A549 (cell line): ENCODE data around the gene ABHD13. TPM values are rescaled to one million over a fixed set of nuclear protein-coding genes. Genes with fewer than 3 reads are reported as not detected.
"Not testable (repeated sequence)": the region's sequence is repeated elsewhere in the genome, so short reads cannot be mapped to it uniquely, and the experiment has no call there.

Experiments used
- ATAC-seq, 2 experiments: fragments of 200-7000 bp in 1 of 2; fragments of >200 bp in 1 of 2; cut with Nextera tagmentation in 1 of 2; cut with Tn5 transposase in 1 of 2; 3 replicates each; pipeline versions ENCODE4 v1.8.0 to v1.9.1; 2018 to 2020; ENCODE audit warnings: mild to moderate bottlenecking in 1 of 2, moderate library complexity in 1 of 2
- CTCF ChIA-PET: fragments of 300-600 bp; sonication (Branson Sonifier 250); formaldehyde crosslinking; extraction: SDS; loops from one replicate; lab custom pipeline; 2021; ENCODE audit warnings: antibody characterized with exemption, inconsistent platforms; lab: Yijun Ruan, JAX
- POLR2A ChIA-PET: fragments of 350-600 bp; formaldehyde crosslinking; extraction: SDS; loops from one replicate; lab custom pipeline; 2021; ENCODE audit warnings: antibody characterized with exemption, inconsistent platforms; lab: Yijun Ruan, JAX
- DNase-seq, 2 experiments: peaks; one replicate each; pipeline versions ENCODE4 v3.0.0 to v3.0.0-alpha.2; 2011 to 2016; ENCODE audit warnings: low read depth in 1 of 2, low spot score in 1 of 2
- FAIRE-seq: peaks from 2 replicates; lab custom pipeline; 2011; peaks lifted over from hg19 to GRCh38; lab: Jason Lieb, UNC
- H3K27ac ChIP-seq, 2 experiments: fragments of >200 bp; sonication (Bioruptor Twin); formaldehyde crosslinking; 3 replicates each; pipeline ENCODE4 v1.5.1; 2016 to 2017
- H3K4me1 ChIP-seq: fragments of >200 bp; sonication (Bioruptor Twin); formaldehyde crosslinking; 3 replicates; pipeline ENCODE4 v1.6.1; 2016
- H3K4me2 ChIP-seq: fragments of >200 bp; sonication (Bioruptor Twin); formaldehyde crosslinking; 3 replicates; pipeline ENCODE4 v1.6.1; 2016
- H3K4me3 ChIP-seq: fragments of >200 bp; sonication (Bioruptor Twin); formaldehyde crosslinking; 3 replicates; pipeline ENCODE4 v1.5.1; 2016
- H3K9me3 ChIP-seq: fragments of >200 bp; sonication (Bioruptor Twin); formaldehyde crosslinking; 3 replicates; pipeline ENCODE4 v1.6.1; 2016
- CHD4 ChIP-seq: fragments of 200-600 bp; sonication (generic); IDR thresholded peaks from 2 replicates; pipeline ENCODE4 v1.6.1; 2016; ENCODE audit warnings: antibody characterized with exemption, mild to moderate bottlenecking, borderline replicate concordance
- E2F6 ChIP-seq: IDR thresholded peaks from 2 replicates; pipeline ENCODE4 v1.6.1; 2012; ENCODE audit warnings: low read depth, borderline replicate concordance
- EHF ChIP-seq: fragments of 250-450 bp; sonication (Bioruptor Pico); IDR thresholded peaks from 2 replicates; pipeline ENCODE4 v1.5.0; 2020; ENCODE audit warnings: mild to moderate bottlenecking
- ELK1 ChIP-seq: fragments of 150-350 bp; IDR thresholded peaks from 2 replicates; pipeline ENCODE4 v1.6.1; 2014; ENCODE audit warnings: low read depth, mild to moderate bottlenecking, low read length
- FOSB ChIP-seq: fragments of 250-450 bp; sonication (Bioruptor Pico); IDR thresholded peaks from 2 replicates; pipeline ENCODE4 v1.5.0; 2020; ENCODE audit warnings: mild to moderate bottlenecking, moderate library complexity
- FOXS1 ChIP-seq: fragments of 250-450 bp; sonication (Bioruptor Pico); IDR thresholded peaks from 2 replicates; pipeline ENCODE4 v1.5.0; 2020; ENCODE audit warnings: mild to moderate bottlenecking, moderate library complexity
- GATA3 ChIP-seq: IDR thresholded peaks from 2 replicates; pipeline ENCODE4 v1.6.1; 2012; ENCODE audit warnings: borderline replicate concordance
- HDAC2 ChIP-seq: fragments of 200-600 bp; sonication (generic); IDR thresholded peaks from 2 replicates; pipeline ENCODE4 v1.6.1; 2016
- HOXA7 ChIP-seq: fragments of 250-450 bp; sonication (Bioruptor Pico); IDR thresholded peaks from 2 replicates; pipeline ENCODE4 v1.5.0; 2020; ENCODE audit warnings: mild to moderate bottlenecking, moderate library complexity
- HOXB13 ChIP-seq: fragments of 250-450 bp; sonication (Bioruptor Pico); IDR thresholded peaks from 2 replicates; pipeline ENCODE4 v1.5.0; 2020; ENCODE audit warnings: low read depth, mild to moderate bottlenecking, moderate library complexity
- KDM1A ChIP-seq: fragments of 200-600 bp; sonication (generic); IDR thresholded peaks from 2 replicates; pipeline ENCODE4 v1.6.1; 2016; ENCODE audit warnings: low read depth, mild to moderate bottlenecking
- POLR2AphosphoS2 ChIP-seq: conservative IDR thresholded peaks from 2 replicates; pipeline ENCODE4 v1.6.1; 2012; ENCODE audit warnings: low read length, improper control_type of control experiment, inconsistent platforms
- RARB ChIP-seq: fragments of 250-450 bp; sonication (Bioruptor Pico); IDR thresholded peaks from 2 replicates; pipeline ENCODE4 v1.8.0; 2021; ENCODE audit warnings: mild to moderate bottlenecking, moderate library complexity
- TP53 ChIP-seq: fragments of 250-450 bp; sonication (Bioruptor Pico); IDR thresholded peaks from 2 replicates; pipeline ENCODE4 v1.5.0; 2021; ENCODE audit warnings: mild to moderate bottlenecking, moderate library complexity
- ZC3H11A ChIP-seq: fragments of 450-650 bp; IDR thresholded peaks from 2 replicates; pipeline ENCODE4 v1.6.1; 2014; ENCODE audit warnings: antibody characterized with exemption, mild to moderate bottlenecking
- ZSCAN20 ChIP-seq: fragments of 250-450 bp; sonication (Bioruptor Pico); IDR thresholded peaks from 2 replicates; pipeline ENCODE4 v1.8.0; 2022; ENCODE audit warnings: mild to moderate bottlenecking, moderate library complexity
- WGBS: methylation state at CpG from one replicate; pipeline ENCODE4 v1.1.6; 2017; ENCODE audit errors: missing lambda C conversion rate; 5-methylcytosine and 5-hydroxymethylcytosine counted together
- polyA plus RNA-seq, 4 experiments: library from polyadenylated mRNA; depleted of rRNA in 3 of 4; stranded (reverse); fragments of >200 nt; fragmentation: RNase III in 1 of 4; extraction: RNeasy Plus Mini Kit Qiagen cat#74134 plus additional on column Dnase treatment in 1 of 4; gene quantifications; 2 replicates in 3 of 4; 3 replicates in 1 of 4; pipeline ENCODE4 v1.2.3, GENCODE V29; 2011 to 2017

ABHD13 gene
- polyA plus RNA-seq, 2 of the 4 experiments (the other 2 are of a cell fraction) = 5.7 to 9.7 TPM

- WGBS = 40% methylated on average over 4 of the region's 4 CpGs
Measured at GRCh38 chr13:108267347-108267746, 49.2 kb downstream of the ABHD13 start.

GRCh38 chr13:108267855-108268254, 49.7 kb downstream of the ABHD13 start:
- CTCF ChIA-PET = interaction anchor here (1.4 kb wide), 1 partner anchor 55 kb away, joined by 3 read pairs; no protein-coding TSS in a partner anchor
- H3K4me1 ChIP-seq, DNase-seq, ATAC-seq, H3K4me2 ChIP-seq, POLR2A ChIA-PET, H3K27ac ChIP-seq, H3K4me3 ChIP-seq, H3K9me3 ChIP-seq, FAIRE-seq: not testable (repeated sequence)
- 83% methylated on average over 3 of the region's 3 CpGs for WGBS

More at GRCh38 chr13:108267347-108267746, 49.2 kb downstream of the ABHD13 start:
- TF ChIP-seq POLR2AphosphoS2 = no peak
- TF ChIP-seq HOXB13 (CRISPR knock-in tag) = no peak
- Histone ChIP-seq H3K4me2 (no peak overlapping the region), H3K27ac (no peak overlapping the region), H3K4me3 (no peak overlapping the region), H3K4me1 (peaks cover 2% of the 10 kb centered on the region; the same call in 1 of the 3 replicates), H3K9me3 (no peaks in the 10 kb centered on the region)
- ChIA-PET POLR2A (no interaction called here), CTCF (no interaction called here)
- ATAC-seq (no peak), DNase-seq (no peak), FAIRE-seq (no peak)

- DNase-seq (no peak), ATAC-seq (no peak), FAIRE-seq (no peak)
- Histone ChIP-seq H3K4me2 (no peak overlapping the region), H3K27ac (no peak overlapping the region), H3K4me1 (peaks cover 4% of the 10 kb centered on the region; the same call in 1 of the 3 replicates), H3K9me3 (no peaks in the 10 kb centered on the region), H3K4me3 (no peak overlapping the region)
- TF ChIP-seq HOXA7 = no peak
- TF ChIP-seq GATA3 = no peak
- TF ChIP-seq ELK1 = no peak
- TF ChIP-seq TP53 (CRISPR knock-in tag) = no peak
- TF ChIP-seq POLR2AphosphoS2 = no peak
- CTCF ChIA-PET = interaction anchor here (1.4 kb wide), 1 partner anchor 54 kb away, joined by 3 read pairs; no protein-coding TSS in a partner anchor
- WGBS = 69% methylated on average over 4 of the region's 4 CpGs
- POLR2A ChIA-PET = no interaction called here
Measured at GRCh38 chr13:108268466-108269112, 50.4 kb downstream of the ABHD13 start.

- POLR2A ChIA-PET = no interaction called here
Measured at GRCh38 chr13:108269601-108270328, 51.6 kb downstream of the ABHD13 start, which contains the start of gene TNFSF13B. TSS of gene TNFSF13B (plus strand) at chr13:108269718. CDS start at chr13:108269896, 178 bp downstream.

GRCh38 chr13:108270442-108270841, 52.2 kb downstream of the ABHD13 start:
- Histone ChIP-seq H3K27ac (no peak overlapping the region), H3K9me3 (no peaks in the 10 kb centered on the region), H3K4me3 (no peak overlapping the region), H3K4me2 (peak overlapping the region; percentile 56; the same call in 2 of the 3 replicates), H3K4me1 (peaks cover 4% of the 10 kb centered on the region; the same call in 1 of the 3 replicates)
- ChIA-PET POLR2A (no interaction called here), CTCF (no interaction called here)
- no peak for FAIRE-seq
- ATAC-seq = no peak; a peak in 1 of 6 replicates
- TF ChIP-seq HOXB13 (CRISPR knock-in tag) = no peak
- no peak for TF ChIP-seq KDM1A
- TF ChIP-seq FOSB (CRISPR knock-in tag) = no peak
- TF ChIP-seq E2F6 = no peak
- no peak for TF ChIP-seq HDAC2
- no peak for TF ChIP-seq POLR2AphosphoS2
- no peak for TF ChIP-seq RARB (CRISPR knock-in tag)
- no peak for TF ChIP-seq EHF (CRISPR knock-in tag)
- no peak for TF ChIP-seq CHD4
- TF ChIP-seq ZC3H11A = no peak
- no peak for TF ChIP-seq ZSCAN20
- TF ChIP-seq FOXS1 (CRISPR knock-in tag) = no peak
- WGBS = 87% methylated on average over 3 of the region's 3 CpGs
- DNase-seq = no peak

More at GRCh38 chr13:108269601-108270328, 51.6 kb downstream of the ABHD13 start, which contains the start of gene TNFSF13B:
- H3K4me2 ChIP-seq = peak within 1 kb of the TSS; percentile 56
- no peak for FAIRE-seq
- peaks cover 4% of the 10 kb centered on the region; the same call in 1 of the 3 replicates for H3K4me1 ChIP-seq
- CTCF ChIA-PET = no interaction called here
- DNase-seq = peak in 1 of 2 experiments; percentile 4
- no peak within 1 kb of the TSS for H3K4me3 ChIP-seq
- ATAC-seq = peak; percentile 79 to 80
- 25% methylated on average over 11 of the region's 16 CpGs for WGBS
- TF ChIP-seq HOXA7 = no peak
- TF ChIP-seq, all 56 proteins: peak for 0
- Histone ChIP-seq H3K27ac (peak within 1 kb of the TSS in 1 of 2 experiments; percentile 43; a peak in 1 of 6 replicates), H3K9me3 (no peaks in the 10 kb centered on the region)
